Activated CD4-positive, alpha-beta T cell treated with anti-CD3 and anti-CD28 coated beads for 48 hours (primary cell): ENCODE data around the gene ARL16.

ENCODE experiments used
- DNase-seq: peaks from one replicate; pipeline ENCODE4 v3.0.0-alpha.2; 2020

Gene ARL16, protein sequence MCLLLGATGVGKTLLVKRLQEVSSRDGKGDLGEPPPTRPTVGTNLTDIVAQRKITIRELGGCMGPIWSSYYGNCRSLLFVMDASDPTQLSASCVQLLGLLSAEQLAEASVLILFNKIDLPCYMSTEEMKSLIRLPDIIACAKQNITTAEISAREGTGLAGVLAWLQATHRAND

DNA sequence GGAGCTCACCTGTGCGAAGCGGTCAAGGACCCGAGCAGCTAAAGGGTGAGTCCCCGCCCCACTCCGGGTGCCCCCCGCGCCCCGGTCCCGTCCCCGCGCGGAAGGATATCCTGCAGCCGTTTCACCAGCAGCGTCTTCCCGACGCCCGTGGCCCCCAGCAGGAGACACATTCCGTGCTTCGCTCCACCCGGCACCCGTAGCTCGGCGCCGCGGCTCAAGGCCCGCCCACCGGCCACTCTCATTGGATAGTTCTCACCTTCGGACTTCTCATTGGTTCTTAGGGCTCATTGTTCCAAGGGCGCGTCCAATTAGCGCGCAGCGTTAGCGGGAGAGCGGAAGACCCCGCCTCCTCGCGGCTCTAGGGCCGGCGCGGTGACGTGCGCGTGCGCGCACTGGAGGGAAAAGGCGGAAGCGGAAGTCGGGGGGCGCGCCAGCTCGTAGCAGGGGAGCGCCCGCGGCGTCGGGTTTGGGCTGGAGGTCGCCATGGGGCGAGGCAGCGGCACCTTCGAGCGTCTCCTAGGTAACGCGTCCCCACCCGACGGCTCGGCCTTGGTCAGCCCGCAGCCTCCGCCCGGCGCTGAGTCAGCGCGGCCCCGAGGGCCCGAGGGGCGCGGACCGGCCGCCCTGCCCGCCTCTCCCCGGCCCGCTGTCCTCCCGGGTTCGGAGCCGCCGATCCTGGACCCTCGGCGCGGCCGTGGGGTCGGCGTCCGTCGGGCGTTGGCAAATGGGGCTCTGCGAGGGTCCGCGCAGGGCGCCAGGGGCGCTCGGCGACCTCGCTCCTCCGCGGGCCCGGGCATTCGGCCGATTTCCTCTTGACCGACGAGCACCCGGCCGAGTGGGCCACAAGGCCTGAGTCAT is at the start of gene ARL16, which contains the start of gene HGS:
Gene ARL16, minus strand, starts transcription at position 214 of the 858 bp plus-strand sequence. Its CDS starts 44 bp downstream, at position 170.
Gene HGS, plus strand, starts transcription at position 428 of the 858 bp plus-strand sequence. Its CDS starts 56 bp downstream, at position 484.
- DNase-seq: peak; percentile 98

DNA sequence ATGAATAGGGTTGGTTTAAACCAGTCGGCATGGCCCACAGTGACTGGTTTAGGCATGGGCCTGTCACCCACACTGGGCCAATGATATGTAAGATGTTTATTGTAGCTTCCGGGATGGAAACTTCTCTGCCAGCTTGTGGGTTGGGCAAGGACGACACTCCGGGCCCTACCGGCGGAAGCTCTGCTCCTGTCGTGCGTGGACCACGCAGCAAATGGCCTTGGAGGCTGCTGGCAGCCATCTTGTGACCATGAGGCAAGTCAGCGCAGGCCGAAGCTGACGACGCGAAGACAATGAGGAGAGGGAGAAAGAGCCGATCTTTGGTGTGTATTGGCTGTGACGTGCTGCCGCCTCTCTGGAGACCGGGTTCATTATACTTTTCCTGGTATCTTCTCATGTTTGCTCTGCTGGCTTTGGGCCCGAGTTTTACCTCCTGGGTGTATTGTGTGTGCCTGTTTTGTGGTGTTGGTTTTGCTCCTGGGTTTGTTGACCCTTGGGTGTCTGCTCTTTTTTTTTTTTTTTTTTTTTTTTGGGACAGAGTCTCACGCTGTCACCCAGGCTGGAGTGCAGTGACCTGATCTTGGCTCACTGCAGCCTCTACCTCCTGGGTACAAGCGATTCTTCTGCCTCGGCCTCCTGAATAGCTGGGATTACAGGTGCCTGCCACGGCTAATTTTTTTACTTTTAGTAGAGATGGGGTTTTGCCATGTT is 43.9 kb upstream of the ARL16 start:
- no peak for DNase-seq

- DNase-seq: no peak
These were observed 42.4 kb upstream of the ARL16 start for GRCh38 chr17:81726004-81726403.

DNA sequence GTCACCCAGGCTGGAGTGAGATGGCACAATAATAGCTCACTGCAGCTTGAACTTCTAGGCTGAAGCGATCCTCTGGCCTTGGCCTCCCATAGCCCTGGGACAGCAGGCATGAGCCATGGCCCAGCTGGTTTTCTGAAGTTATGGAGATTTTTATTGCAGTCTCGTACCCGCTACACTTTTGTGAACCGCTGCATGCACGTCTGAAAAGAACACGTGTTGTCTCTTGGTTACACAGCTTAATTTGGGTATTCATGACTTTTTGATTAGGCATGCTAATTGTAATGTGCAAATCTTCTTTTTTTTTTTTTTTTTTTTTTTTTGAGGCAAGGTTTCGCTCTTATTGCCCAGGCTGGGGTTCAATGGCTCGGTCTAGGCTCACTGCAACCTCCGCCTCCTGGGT is 41.8 kb upstream of the ARL16 start:
- no peak for DNase-seq

DNA sequence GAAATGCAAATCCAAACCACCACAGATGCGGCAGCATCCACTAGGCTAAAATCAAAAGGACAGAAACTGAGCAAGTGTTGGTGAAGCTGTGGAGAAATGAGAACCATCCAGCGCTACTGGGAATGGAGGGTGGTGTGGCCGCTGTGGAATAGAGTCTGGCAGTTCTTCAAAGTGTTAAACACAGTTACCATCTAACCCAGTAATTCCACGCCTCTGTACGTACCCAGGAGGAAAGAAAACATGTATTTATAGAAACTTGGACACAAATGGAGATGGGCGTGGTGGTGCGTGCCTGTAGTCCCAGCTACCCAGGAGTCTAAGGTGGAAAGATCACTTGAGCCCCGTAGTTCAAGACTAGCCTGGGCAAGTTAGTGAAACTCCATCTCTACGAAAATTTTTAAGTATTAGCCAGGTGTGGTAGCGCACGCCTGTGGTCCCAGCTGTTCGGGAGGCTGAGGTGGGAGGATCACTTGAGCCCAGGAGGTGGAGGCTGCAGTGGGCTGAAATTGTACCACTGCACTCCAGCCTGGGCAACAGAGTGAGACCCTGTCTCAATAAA is 40.1 kb upstream of the ARL16 start:
- no peak for DNase-seq

- no peak for DNase-seq
These were observed 38.9 kb upstream of the ARL16 start for GRCh38 chr17:81722184-81723120.

- DNase-seq: no peak
These were observed 36.9 kb upstream of the ARL16 start for GRCh38 chr17:81720267-81721071.

GRCh38 chr17:81719410-81720266 is 36.0 kb upstream of the ARL16 start:
- no peak for DNase-seq

DNA sequence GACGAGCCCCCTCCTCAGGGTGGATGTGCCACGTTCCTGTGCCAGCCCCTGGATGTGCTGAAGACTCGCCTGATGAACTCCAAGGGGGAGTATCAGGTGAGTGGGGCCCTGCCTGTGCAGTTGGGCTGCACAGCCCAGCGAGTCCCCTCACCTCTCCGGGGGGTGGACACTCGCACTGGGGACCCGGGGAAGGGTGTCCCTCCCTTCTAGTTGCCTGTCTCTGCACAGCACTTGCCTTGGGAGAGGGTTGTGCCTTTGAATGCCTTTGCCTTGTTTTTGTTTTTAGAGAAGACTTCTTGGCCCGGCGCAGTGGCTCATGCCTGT is 34.1 kb upstream of the ARL16 start:
- no peak for DNase-seq

DNA sequence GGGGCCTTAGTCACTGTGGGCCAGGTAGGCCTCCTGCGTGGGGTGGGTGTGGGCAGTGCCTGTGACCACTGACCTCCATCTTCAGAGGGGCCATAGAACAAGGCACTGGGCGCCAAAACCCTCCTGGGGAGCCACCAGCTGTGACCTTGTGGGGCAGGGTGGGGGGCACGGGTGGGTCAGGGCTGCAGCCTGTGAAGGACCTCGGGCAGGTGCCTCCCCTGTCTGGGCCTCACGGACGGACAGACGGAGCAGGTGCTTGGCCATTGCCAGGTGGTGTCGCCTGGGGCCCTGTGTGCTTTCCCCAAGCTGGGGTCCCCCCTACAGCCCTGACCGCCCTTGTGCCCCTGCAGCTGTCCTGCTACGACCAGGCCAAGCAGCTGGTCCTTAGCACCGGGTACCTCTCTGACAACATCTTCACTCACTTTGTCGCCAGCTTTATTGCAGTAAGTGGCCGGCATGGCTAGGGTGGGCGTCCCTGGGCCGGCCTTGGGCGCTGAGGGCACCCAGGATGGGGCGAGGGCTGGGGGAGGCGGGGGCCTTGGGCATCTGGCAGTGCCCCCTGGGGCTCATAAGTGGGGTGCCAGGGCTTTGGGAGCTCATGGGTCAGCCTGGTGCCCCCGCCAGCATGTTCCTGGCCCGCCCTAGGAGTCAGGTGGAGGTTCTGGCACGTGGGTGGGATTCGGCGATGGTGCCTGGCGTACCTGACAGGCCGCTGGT is 33.6 kb upstream of the ARL16 start:
- no peak for DNase-seq

- no peak for DNase-seq
These were observed 33.0 kb upstream of the ARL16 start for GRCh38 chr17:81716674-81716996.

GRCh38 chr17:81715872-81716673 is 32.5 kb upstream of the ARL16 start:
- DNase-seq: no peak

GRCh38 chr17:81715107-81715871 is 31.7 kb upstream of the ARL16 start:
- DNase-seq: no peak

DNA sequence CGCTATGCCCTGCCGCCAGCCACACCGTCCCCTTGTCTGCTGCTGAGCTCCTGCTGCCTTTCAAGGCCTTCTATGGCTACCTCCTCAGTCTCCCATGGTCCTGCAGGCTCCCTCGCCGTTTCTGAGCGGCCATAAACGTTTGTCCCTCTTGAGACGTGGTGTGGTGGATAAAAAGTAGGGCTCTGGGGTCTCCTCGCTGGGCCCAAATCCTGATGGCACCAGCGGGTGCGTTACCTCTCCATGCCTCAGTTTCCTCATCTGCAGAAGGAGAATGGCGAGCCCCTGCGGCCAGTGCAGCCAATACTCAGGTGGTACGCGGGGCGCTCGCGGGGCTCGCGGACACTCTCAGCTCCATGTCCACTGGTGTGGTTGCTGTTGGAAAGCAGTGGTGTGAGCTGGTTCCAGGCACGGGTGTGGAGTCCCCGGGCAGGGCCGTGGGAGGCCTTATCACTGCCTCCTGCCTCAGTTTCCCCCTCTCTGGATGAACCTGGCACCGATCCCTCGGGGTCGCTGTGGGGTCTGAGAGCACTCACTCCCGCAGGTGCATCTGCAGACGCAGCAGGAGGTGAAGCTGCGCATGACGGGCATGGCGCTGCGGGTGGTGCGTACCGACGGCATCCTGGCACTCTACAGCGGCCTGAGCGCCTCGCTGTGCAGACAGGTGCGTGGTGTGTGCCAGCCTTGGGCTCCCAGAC is 31.0 kb upstream of the ARL16 start:
- no peak for DNase-seq

- DNase-seq: no peak
These were observed 30.2 kb upstream of the ARL16 start for GRCh38 chr17:81713556-81714411.

DNA sequence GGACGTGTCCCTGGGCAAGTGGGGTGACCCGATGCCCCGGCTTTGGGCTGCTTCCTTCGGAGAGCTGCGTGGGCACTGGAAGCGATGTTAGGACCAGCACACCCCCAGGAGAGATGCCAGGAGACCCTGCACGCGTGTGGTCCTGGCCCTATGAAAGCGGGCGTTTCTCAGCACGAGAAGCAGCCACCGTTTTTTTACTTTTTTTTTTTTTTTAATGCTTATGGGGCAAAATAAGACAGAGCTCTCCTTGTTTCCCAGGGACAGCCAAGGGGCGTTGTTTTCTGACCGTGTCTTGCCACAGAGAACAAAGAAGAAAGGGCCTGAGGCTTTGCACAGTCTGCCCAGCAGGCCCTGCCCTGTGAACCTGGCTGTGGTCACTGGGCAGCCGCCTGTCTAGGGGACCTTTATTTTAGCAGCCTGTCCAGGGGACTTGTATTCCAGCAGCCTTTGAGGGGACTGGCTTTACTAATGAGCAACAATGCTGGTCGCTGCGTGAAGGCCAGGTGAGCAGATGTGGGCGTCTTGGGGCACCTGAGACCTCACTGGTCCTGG is 29.5 kb upstream of the ARL16 start:
- DNase-seq: no peak
